ENCODE data around the gene PRM2. TPM values are rescaled to one million over a fixed set of nuclear protein-coding genes. Genes with fewer than 3 reads are reported as not detected.
A peak's percentile ranks its signal among the peaks of the same experiment; 100 is the strongest.

Gene PRM2
- total and polyA plus RNA-seq, 2 of the 8 experiments (the other 6 are each of a cell fraction or from before 2014, with no cell fraction given) = not detected

GRCh38 chr16:11314309-11314894 lies 38.1 kb upstream of the PRM2 start:
- peak overlapping the region; percentile 92 for H3K18ac ChIP-seq (ENCODE audit: extremely low read depth, low read length)
- no peaks in the 10 kb centered on the region for H3K9me3 ChIP-seq (ENCODE audit: insufficient read depth in 2 of 2, low read depth in 1 of 2, low read length in 1 of 2)
- H3K79me2 ChIP-seq (ENCODE audit: control insufficient read depth in 1 of 2, insufficient read depth in 2 of 2, low read length in 2 of 2) = no peaks in the 10 kb centered on the region
- H2BK20ac ChIP-seq (ENCODE audit: low read length) = peak overlapping the region; percentile 95; the same call in 1 of the 2 replicates
- no peak overlapping the region for H3K23ac ChIP-seq (ENCODE audit: insufficient read length)
- H2BK15ac ChIP-seq (ENCODE audit: low read length) = 0 out of 2 replicates have a peak overlapping the region, but pooled peaks have one; percentile 66
- no peaks in the 10 kb centered on the region for H3K79me1 ChIP-seq (ENCODE audit: low read depth, low read length)
- H3K36me3 ChIP-seq (ENCODE audit: control insufficient read depth in 2 of 4, insufficient read depth in 4 of 4, low read length in 3 of 4) = no peaks in the 10 kb centered on the region
- H2BK12ac ChIP-seq (ENCODE audit: low read depth, low read length) = peak overlapping the region; percentile 91
- H2AK5ac ChIP-seq (ENCODE audit: low read depth, low read length) = peak overlapping the region; percentile 97
- H3K27ac ChIP-seq (ENCODE audit: low read depth, low read length) = no peak overlapping the region
- no peak overlapping the region; a peak in 1 of 4 replicates for H3K4me2 ChIP-seq (ENCODE audit: insufficient read depth in 1 of 2, low read depth in 2 of 2, low read length in 2 of 2)
- peak overlapping the region; percentile 83 for H4K91ac ChIP-seq (replicated peaks; ENCODE audit: insufficient read length, low read length)
- H3K27me3 ChIP-seq (replicated peaks in 1 of 4; ENCODE audit: control insufficient read depth in 3 of 4, extremely low read depth in 1 of 4, insufficient read depth in 3 of 4, low read length in 3 of 4) = no peaks in the 10 kb centered on the region
- no peak overlapping the region for H3K56ac ChIP-seq (replicated peaks; ENCODE audit: insufficient read length, low read depth, low read length)
- no peak overlapping the region for H3K9ac ChIP-seq (replicated peaks in 1 of 4; ENCODE audit: extremely low read depth in 1 of 4, low read depth in 3 of 4, low read length in 3 of 4)
- peak overlapping the region; percentile 97 for H3K4ac ChIP-seq (replicated peaks; ENCODE audit: insufficient read length, low read depth, low read length)
- TF ChIP-seq ASH2L (IDR thresholded peaks at IDR 0.05; ENCODE audit: low read length) = no peak
- no peak for TF ChIP-seq POU5F1 (IDR thresholded peaks at IDR 0.05; ENCODE audit: low read depth, low read length)
- TF ChIP-seq POLR2A (IDR thresholded peaks at IDR 0.05; ENCODE audit: control extremely low read depth in 1 of 2, low read depth in 2 of 2, low read length in 2 of 2) = no peak
- TF ChIP-seq RBBP5 (IDR thresholded peaks at IDR 0.05; ENCODE audit: borderline replicate concordance, low read depth, low read length) = no peak
- TF ChIP-seq JUND (IDR thresholded peaks at IDR 0.05; ENCODE audit: low read length) = no peak
- TF ChIP-seq SUZ12 (IDR thresholded peaks at IDR 0.05; ENCODE audit: low read length) = no peak
- no peak for TF ChIP-seq SP2 (IDR thresholded peaks at IDR 0.05; ENCODE audit: low read length)
- TF ChIP-seq, protein P1, sequence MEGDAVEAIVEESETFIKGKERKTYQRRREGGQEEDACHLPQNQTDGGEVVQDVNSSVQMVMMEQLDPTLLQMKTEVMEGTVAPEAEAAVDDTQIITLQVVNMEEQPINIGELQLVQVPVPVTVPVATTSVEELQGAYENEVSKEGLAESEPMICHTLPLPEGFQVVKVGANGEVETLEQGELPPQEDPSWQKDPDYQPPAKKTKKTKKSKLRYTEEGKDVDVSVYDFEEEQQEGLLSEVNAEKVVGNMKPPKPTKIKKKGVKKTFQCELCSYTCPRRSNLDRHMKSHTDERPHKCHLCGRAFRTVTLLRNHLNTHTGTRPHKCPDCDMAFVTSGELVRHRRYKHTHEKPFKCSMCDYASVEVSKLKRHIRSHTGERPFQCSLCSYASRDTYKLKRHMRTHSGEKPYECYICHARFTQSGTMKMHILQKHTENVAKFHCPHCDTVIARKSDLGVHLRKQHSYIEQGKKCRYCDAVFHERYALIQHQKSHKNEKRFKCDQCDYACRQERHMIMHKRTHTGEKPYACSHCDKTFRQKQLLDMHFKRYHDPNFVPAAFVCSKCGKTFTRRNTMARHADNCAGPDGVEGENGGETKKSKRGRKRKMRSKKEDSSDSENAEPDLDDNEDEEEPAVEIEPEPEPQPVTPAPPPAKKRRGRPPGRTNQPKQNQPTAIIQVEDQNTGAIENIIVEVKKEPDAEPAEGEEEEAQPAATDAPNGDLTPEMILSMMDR (IDR thresholded peaks at IDR 0.05; ENCODE audit: control extremely low read depth in 1 of 3, insufficient read depth in 1 of 3, low read depth in 1 of 3, low read length in 3 of 3) = no peak
- TF ChIP-seq YY1 (IDR thresholded peaks at IDR 0.05; ENCODE audit: low read depth, low read length) = no peak
- no peak for TF ChIP-seq CBX5 (IDR thresholded peaks at IDR 0.05; ENCODE audit: low read depth, low read length)
- 82% methylated on average over 8 of the region's 8 CpGs; no CpG with 5 or more reads in 1 of the 2 experiments for WGBS, 2 experiments (ENCODE audit: extremely low coverage in 1 of 2, insufficient coverage in 1 of 2, insufficient read length in 1 of 2, insufficient replicate concordance in 2 of 2, low coverage in 1 of 2, low lambda C conversion rate in 2 of 2, missing lambda C conversion rate in 1 of 2)
- H4K8ac ChIP-seq (ENCODE audit: extremely low read depth, insufficient read depth, low read length) = 0 out of 2 replicates have a peak overlapping the region, but pooled peaks have one; percentile 20
- no peak overlapping the region for H2AFZ ChIP-seq (ENCODE audit: low read length)
- peaks cover 22 to 37% (median 25%) of the 10 kb centered on the region in 4 experiments for H3K4me1 ChIP-seq (replicated peaks in 1 of 4; ENCODE audit: control insufficient read depth in 3 of 4, insufficient read depth in 4 of 4, low read length in 3 of 4)
- H3K14ac ChIP-seq (ENCODE audit: insufficient read length) = no peak overlapping the region
- no peaks in the 10 kb centered on the region for H4K20me1 ChIP-seq (replicated peaks in 1 of 2; ENCODE audit: control insufficient read depth in 1 of 2, insufficient read depth in 2 of 2, low read length in 2 of 2)
- POLR2A ChIA-PET (ENCODE audit: partially characterized antibody) = interaction anchor here (0.9 to 5.1 kb wide), 10 partner anchors 11 to 76 kb away, joined by 3 to 29 read pairs (median 9); partner anchors contain the start of gene SOCS1
- CTCF ChIA-PET (ENCODE audit: partially characterized antibody) = interaction anchor here (0.7 to 3.2 kb wide), 5 partner anchors 39 to 402 kb away, joined by 3 to 12 read pairs (median 6); no protein-coding TSS in a partner anchor
- peak overlapping the region; percentile 100 for H2BK5ac ChIP-seq (ENCODE audit: low read depth, low read length)
- no peak overlapping the region for H3K4me3 ChIP-seq (ENCODE audit: extremely low read depth in 1 of 4, insufficient read depth in 2 of 4, low read depth in 3 of 4, low read length in 4 of 4)
- H2BK120ac ChIP-seq (replicated peaks; ENCODE audit: low read depth, low read length) = peak overlapping the region; percentile 91
- DNase-seq (ENCODE audit: low read depth in 1 of 2, low spot score in 2 of 2) = no peak
- H4K5ac ChIP-seq (ENCODE audit: insufficient read length, low read depth, low read length) = peak overlapping the region; percentile 39
- no peak for FAIRE-seq
- H3K23me2 ChIP-seq (ENCODE audit: low read depth, low read length) = peaks cover 3% of the 10 kb centered on the region; the same call in 1 of the 2 replicates

All from H1 (cell line).